GM23338 (cell line): Measurements from ENCODE around the gene DENND5A. TPM values are rescaled to one million over a fixed set of nuclear protein-coding genes. Genes with fewer than 3 reads are reported as not detected.

Source experiments
- ATAC-seq: fragments of 200-7000 bp; cut with Tn5 transposase; 3 replicates; pipeline ENCODE4 v1.9.1; 2020
- DNase-seq: peaks from one replicate; pipeline ENCODE4 v3.0.0-alpha.2; 2015; ENCODE audit warnings: low spot score
- H2AFZ ChIP-seq: fragments of 200-600 bp; sonication (generic); 2 replicates; pipeline ENCODE4 v1.8.0; 2016; ENCODE audit warnings: antibody characterized with exemption, mild to moderate bottlenecking, moderate library complexity
- H3F3A ChIP-seq: fragments of 200-600 bp; sonication (generic); replicated peaks from 2 replicates; pipeline ENCODE4 v1.8.0; 2017; ENCODE audit warnings: antibody characterized with exemption, mixed run types, low read depth
- H3K27ac ChIP-seq: fragments of 200-600 bp; sonication (generic); 2 replicates; pipeline ENCODE4 v1.6.1; 2016; ENCODE audit warnings: low read depth
- H3K27me3 ChIP-seq: fragments of 200-600 bp; sonication (generic); 2 replicates; pipeline ENCODE4 v1.8.0; 2016; ENCODE audit warnings: mild to moderate bottlenecking, mixed run types, moderate library complexity; ENCODE audit not compliant: insufficient read depth
- H3K36me3 ChIP-seq: fragments of 200-600 bp; sonication (generic); 2 replicates; pipeline ENCODE4 v1.8.0; 2016; ENCODE audit warnings: mild to moderate bottlenecking; ENCODE audit not compliant: insufficient read depth
- H3K4me1 ChIP-seq: fragments of 200-600 bp; sonication (generic); 2 replicates; pipeline ENCODE4 v1.8.0; 2016; ENCODE audit warnings: mild to moderate bottlenecking, moderate library complexity; ENCODE audit not compliant: insufficient read depth
- H3K4me2 ChIP-seq: fragments of 200-600 bp; sonication (generic); 2 replicates; pipeline ENCODE4 v1.7.1; 2017; ENCODE audit warnings: mixed run types
- H3K4me3 ChIP-seq: fragments of 200-600 bp; sonication (generic); 2 replicates; pipeline ENCODE4 v1.6.1; 2016; ENCODE audit warnings: mixed run types
- H3K79me2 ChIP-seq: fragments of 200-600 bp; sonication (generic); replicated peaks from 2 replicates; pipeline ENCODE4 v1.8.0; 2017; ENCODE audit warnings: mild to moderate bottlenecking; ENCODE audit not compliant: insufficient read depth
- H3K9me2 ChIP-seq: fragments of 200-600 bp; sonication (generic); 2 replicates; pipeline ENCODE4 v1.8.0; 2017; ENCODE audit not compliant: insufficient read depth
- H4K20me1 ChIP-seq: fragments of 200-600 bp; sonication (generic); replicated peaks from 2 replicates; pipeline ENCODE4 v1.8.0; 2017; ENCODE audit warnings: mild to moderate bottlenecking; ENCODE audit not compliant: insufficient read depth
- H3K27ac Mint-ChIP-seq: 2 replicates; pipeline ENCODE4 v1.8.0; 2020; ENCODE audit warnings: inconsistent platforms, mild to moderate bottlenecking, moderate library complexity, mixed read lengths
- H3K27me3 Mint-ChIP-seq: 3 replicates; pipeline ENCODE4 v1.8.0; 2022; ENCODE audit warnings: low read depth, mild to moderate bottlenecking, moderate library complexity, mixed read lengths, inconsistent platforms; ENCODE audit not compliant: insufficient read depth, poor library complexity
- H3K36me3 Mint-ChIP-seq: 3 replicates; pipeline ENCODE4 v1.8.0; 2021; ENCODE audit warnings: low read depth, mild to moderate bottlenecking, inconsistent platforms, moderate library complexity, mixed read lengths
- H3K4me1 Mint-ChIP-seq: 3 replicates; pipeline ENCODE4 v1.8.0; 2020; ENCODE audit warnings: mild to moderate bottlenecking, inconsistent platforms, mixed read lengths
- H3K4me3 Mint-ChIP-seq: 3 replicates; pipeline ENCODE4 v1.8.0; 2021; ENCODE audit warnings: moderate library complexity, mild to moderate bottlenecking, inconsistent platforms, mixed read lengths
- H3K9me3 Mint-ChIP-seq: 3 replicates; pipeline ENCODE4 v1.8.0; 2020; ENCODE audit warnings: moderate library complexity, mild to moderate bottlenecking, inconsistent platforms, mixed read lengths
- CREB1 ChIP-seq: fragments of 250-450 bp; sonication (Bioruptor Pico); IDR thresholded peaks from 2 replicates; pipeline ENCODE4 v1.5.0; 2020; ENCODE audit warnings: low read depth, mild to moderate bottlenecking, moderate library complexity
- CTCF ChIP-seq, 2 experiments: fragments of 200-600 bp in 1 of 2; sonication (generic) in 1 of 2; conservative IDR thresholded peaks; 2 replicates each; pipeline versions ENCODE4 v1.5.1 to v1.6.1; 2016 to 2017; ENCODE audit warnings: antibody characterized with exemption in 2 of 2, low read depth in 2 of 2, mild to moderate bottlenecking in 2 of 2, moderate library complexity in 1 of 2
- ETS1 ChIP-seq: IDR thresholded peaks from 2 replicates; pipeline ENCODE4 v1.6.1; 2016; ENCODE audit warnings: antibody characterized with exemption
- EZH2 ChIP-seq: fragments of 200-600 bp; sonication (generic); IDR thresholded peaks from one replicate; pipeline ENCODE4 v1.8.0; 2017; ENCODE audit warnings: antibody characterized with exemption, mild to moderate bottlenecking, low read depth; ENCODE audit not compliant: unreplicated experiment
- EZH2phosphoT487 ChIP-seq: fragments of 200-600 bp; sonication (generic); IDR thresholded peaks from one replicate; pipeline ENCODE4 v1.8.1; 2018; ENCODE audit warnings: antibody characterized with exemption; ENCODE audit not compliant: unreplicated experiment
- JUNB ChIP-seq: IDR thresholded peaks from one replicate; pipeline ENCODE4 v1.6.1; 2016; ENCODE audit warnings: antibody characterized with exemption; ENCODE audit not compliant: unreplicated experiment
- NANOG ChIP-seq: IDR thresholded peaks from 2 replicates; pipeline ENCODE4 v1.6.1; 2016; ENCODE audit warnings: antibody characterized with exemption, borderline replicate concordance
- POLR2AphosphoS5 ChIP-seq: IDR thresholded peaks from 2 replicates; pipeline ENCODE4 v1.6.1; 2016; ENCODE audit warnings: antibody characterized with exemption, low read depth
- REST ChIP-seq: IDR thresholded peaks from one replicate; pipeline ENCODE4 v1.6.1; 2018; ENCODE audit warnings: antibody characterized with exemption; ENCODE audit not compliant: unreplicated experiment
- STAT1 ChIP-seq: IDR thresholded peaks from one replicate; pipeline ENCODE4 v1.6.1; 2016; ENCODE audit warnings: antibody characterized with exemption; ENCODE audit not compliant: unreplicated experiment
- ZNF114 ChIP-seq: fragments of 250-450 bp; sonication (Bioruptor Pico); IDR thresholded peaks from 2 replicates; pipeline ENCODE4 v1.5.0; 2020; ENCODE audit warnings: mild to moderate bottlenecking, moderate library complexity
- ZNF331 ChIP-seq: fragments of 250-450 bp; sonication (Bioruptor Pico); IDR thresholded peaks from 2 replicates; pipeline ENCODE4 v1.5.0; 2020; ENCODE audit warnings: low read depth, mild to moderate bottlenecking, moderate library complexity
- ZNF462 ChIP-seq: fragments of 250-450 bp; sonication (Bioruptor Pico); IDR thresholded peaks from 2 replicates; pipeline ENCODE4 v1.5.0; 2020; ENCODE audit warnings: mild to moderate bottlenecking, moderate library complexity
- polyA plus RNA-seq: library from polyadenylated mRNA; unstranded; fragments of >200 nt; fragmentation: Nextera tagmentation; extraction: Ambion mirVana; gene quantifications from 2 replicates; pipeline ENCODE4 v1.2.1, GENCODE V29; 2016
- total RNA-seq: library from RNA; depleted of rRNA; stranded (reverse); fragments of >200 nt; shearing (Covaris generic); gene quantifications from 2 replicates; pipeline ENCODE4 v1.2.3, GENCODE V29; 2014

The DENND5A gene
- total and polyA plus RNA-seq, 2 experiments from 2014 or later = 28.1 to 56.3 TPM

GRCh38 chr11:9145283-9145682 is 119.9 kb downstream of the DENND5A start:
- no peaks in the 10 kb centered on the region for H3K79me2 ChIP-seq
- no peaks in the 10 kb centered on the region for H3K4me1 Mint-ChIP-seq
- no peak overlapping the region for H2AFZ ChIP-seq
- no peak overlapping the region for H3K4me3 Mint-ChIP-seq
- ATAC-seq (no peak), DNase-seq (no peak)
- peaks cover 66% of the 10 kb centered on the region for H3K36me3 Mint-ChIP-seq
- H3K9me2 ChIP-seq = no peaks in the 10 kb centered on the region
- H3K4me3 ChIP-seq = no peak overlapping the region
- peaks cover 37% of the 10 kb centered on the region for H3K36me3 ChIP-seq
- no peak for TF ChIP-seq ETS1
- TF ChIP-seq EZH2phosphoT487 = no peak
- TF ChIP-seq STAT1 = no peak
- TF ChIP-seq NANOG = no peak
- TF ChIP-seq CTCF (conservative IDR thresholded peaks at IDR 0.05; ENCODE audit: low read depth in 2 of 2) = no peak
- no peak for TF ChIP-seq ZNF462 (CRISPR knock-in tag)
- no peak for TF ChIP-seq EZH2
- TF ChIP-seq ZNF331 (CRISPR knock-in tag) = no peak
- no peak for TF ChIP-seq REST
- no peak for TF ChIP-seq ZNF114 (CRISPR knock-in tag)
- TF ChIP-seq CREB1 = no peak
- no peak for TF ChIP-seq POLR2AphosphoS5
- no peak for TF ChIP-seq JUNB
- H3K27me3 ChIP-seq = no peaks in the 10 kb centered on the region
- no peaks in the 10 kb centered on the region for H3K4me1 ChIP-seq
- no peak overlapping the region for H3K27ac ChIP-seq
- H4K20me1 ChIP-seq = no peaks in the 10 kb centered on the region; the same call in 1 of the 2 replicates
- no peaks in the 10 kb centered on the region for H3K9me3 Mint-ChIP-seq
- peak overlapping the region; percentile 30; the same call in 1 of the 2 replicates for H3K27ac Mint-ChIP-seq
- no peak overlapping the region for H3K4me2 ChIP-seq
- no peaks in the 10 kb centered on the region for H3K27me3 Mint-ChIP-seq
- no peaks in the 10 kb centered on the region for H3F3A ChIP-seq
